AG04450 (cell line): ENCODE results near the gene RGS21. TPM values are rescaled to one million over a fixed set of nuclear protein-coding genes. Genes with fewer than 3 reads are reported as not detected.

Source experiments
- CTCF ChIA-PET: fragments of 300-600, 350-600 bp; formaldehyde crosslinking; extraction: SDS; loops from one replicate; lab custom pipeline; 2022; ENCODE audit warnings: antibody characterized with exemption, inconsistent platforms; lab: Charles Lee
- POLR2A ChIA-PET: fragments of 350-600 bp; formaldehyde crosslinking; extraction: SDS; loops from one replicate; lab custom pipeline; 2021; ENCODE audit warnings: antibody characterized with exemption, inconsistent platforms; lab: Yijun Ruan, JAX
- DNase-seq: peaks from one replicate; pipeline ENCODE4 v3.0.0-alpha.2; 2011; ENCODE audit warnings: low read depth, low spot score
- H3K27ac ChIP-seq: one replicate; pipeline ENCODE4 v1.5.1; 2012; ENCODE audit warnings: low read depth, low read length, control low read depth
- H3K27me3 ChIP-seq: one replicate; pipeline ENCODE4 v1.6.0; 2012; ENCODE audit warnings: low read length; ENCODE audit not compliant: control insufficient read depth, insufficient read depth
- H3K4me3 ChIP-seq: 2 replicates; pipeline ENCODE4 v1.5.1; 2011; ENCODE audit warnings: mild to moderate bottlenecking, low read depth, low read length, control low read depth
- H3K9me3 ChIP-seq: 2 replicates; pipeline ENCODE4 v1.5.1; 2012; ENCODE audit warnings: low read length; ENCODE audit not compliant: control insufficient read depth, insufficient read depth
- polyA plus RNA-seq: library from polyadenylated mRNA; depleted of rRNA; stranded (reverse); fragments of >200 nt; gene quantifications from 2 replicates; pipeline ENCODE4 v1.2.3, GENCODE V29; 2011
- TF ChIP-seq, protein P1 (sequence below): IDR thresholded peaks from 2 replicates; pipeline ENCODE4 v1.5.1; 2011; ENCODE audit warnings: low read depth, low read length, control low read depth, inconsistent platforms

RGS21 gene
- polyA plus RNA-seq, 1 experiment = not detected

DNA sequence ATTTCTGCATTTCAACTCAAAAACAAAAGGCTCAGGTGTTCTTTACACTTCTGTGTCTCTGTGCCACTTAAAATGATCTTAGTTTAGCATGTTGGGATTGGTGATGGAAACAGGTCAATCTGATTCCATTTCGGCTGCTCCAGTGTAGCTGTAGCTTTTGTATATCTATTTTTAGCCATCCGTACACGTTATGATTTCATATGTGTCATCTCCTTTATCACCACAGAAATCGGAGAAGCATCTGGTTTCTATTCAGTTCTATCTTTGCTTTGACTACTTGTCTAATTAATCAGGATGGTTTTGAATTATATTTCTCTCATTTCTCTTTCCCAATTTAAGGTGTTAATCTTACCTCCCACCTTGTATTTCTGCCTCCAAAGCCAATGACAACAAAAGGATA lies 41.1 kb downstream of the RGS21 start:
- H3K27me3 ChIP-seq = no peaks in the 10 kb centered on the region
- no peaks in the 10 kb centered on the region for H3K9me3 ChIP-seq
- TF ChIP-seq, protein P1, sequence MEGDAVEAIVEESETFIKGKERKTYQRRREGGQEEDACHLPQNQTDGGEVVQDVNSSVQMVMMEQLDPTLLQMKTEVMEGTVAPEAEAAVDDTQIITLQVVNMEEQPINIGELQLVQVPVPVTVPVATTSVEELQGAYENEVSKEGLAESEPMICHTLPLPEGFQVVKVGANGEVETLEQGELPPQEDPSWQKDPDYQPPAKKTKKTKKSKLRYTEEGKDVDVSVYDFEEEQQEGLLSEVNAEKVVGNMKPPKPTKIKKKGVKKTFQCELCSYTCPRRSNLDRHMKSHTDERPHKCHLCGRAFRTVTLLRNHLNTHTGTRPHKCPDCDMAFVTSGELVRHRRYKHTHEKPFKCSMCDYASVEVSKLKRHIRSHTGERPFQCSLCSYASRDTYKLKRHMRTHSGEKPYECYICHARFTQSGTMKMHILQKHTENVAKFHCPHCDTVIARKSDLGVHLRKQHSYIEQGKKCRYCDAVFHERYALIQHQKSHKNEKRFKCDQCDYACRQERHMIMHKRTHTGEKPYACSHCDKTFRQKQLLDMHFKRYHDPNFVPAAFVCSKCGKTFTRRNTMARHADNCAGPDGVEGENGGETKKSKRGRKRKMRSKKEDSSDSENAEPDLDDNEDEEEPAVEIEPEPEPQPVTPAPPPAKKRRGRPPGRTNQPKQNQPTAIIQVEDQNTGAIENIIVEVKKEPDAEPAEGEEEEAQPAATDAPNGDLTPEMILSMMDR = no peak
- DNase-seq = no peak
- ChIA-PET POLR2A (no interaction called here), CTCF (no interaction called here)
- no peak overlapping the region for H3K27ac ChIP-seq
- H3K4me3 ChIP-seq = no peak overlapping the region

DNA sequence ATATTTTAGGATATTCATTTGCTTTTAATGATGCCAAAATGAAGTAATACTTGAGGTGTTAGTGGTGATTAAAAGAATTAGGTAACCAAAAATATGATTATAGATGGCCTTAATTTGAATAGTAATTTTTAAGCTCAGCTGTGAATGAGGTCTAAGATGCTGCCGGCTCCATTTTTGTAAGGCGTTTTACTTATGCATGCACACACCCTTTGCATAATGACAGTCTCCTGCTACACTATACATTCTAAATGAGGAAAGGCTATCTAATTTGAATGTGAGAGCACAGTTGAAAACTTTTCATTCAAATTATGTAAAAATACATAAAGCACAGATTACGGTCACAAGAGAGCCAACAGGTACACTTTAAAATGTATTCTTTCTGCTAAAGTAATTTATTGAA lies 41.6 kb downstream of the RGS21 start:
- no peaks in the 10 kb centered on the region for H3K9me3 ChIP-seq
- ChIA-PET CTCF (no interaction called here), POLR2A (no interaction called here)
- H3K4me3 ChIP-seq = no peak overlapping the region
- DNase-seq = no peak
- TF ChIP-seq, protein P1 = no peak
- no peaks in the 10 kb centered on the region for H3K27me3 ChIP-seq
- H3K27ac ChIP-seq = no peak overlapping the region

DNA sequence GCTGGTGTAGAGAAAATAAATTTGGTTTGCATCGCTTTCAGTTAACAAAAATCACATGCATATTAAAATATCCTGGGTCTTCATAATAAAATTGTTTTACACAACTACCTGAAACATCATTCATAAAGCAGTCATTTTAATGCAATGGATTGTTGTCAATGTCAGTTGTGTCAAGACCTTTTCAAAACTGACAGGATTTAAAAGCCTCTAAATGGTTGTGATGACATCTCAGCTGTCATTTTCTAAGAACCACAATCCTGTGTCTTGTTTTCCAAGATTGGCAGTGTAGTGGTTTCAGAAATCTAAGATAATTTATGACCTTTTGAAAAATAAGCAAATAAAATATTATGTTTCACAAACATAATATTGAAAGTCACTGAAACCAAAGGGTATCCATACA lies 42.0 kb downstream of the RGS21 start:
- H3K27ac ChIP-seq = no peak overlapping the region
- TF ChIP-seq, protein P1 = no peak
- POLR2A ChIA-PET = no interaction called here

DNA sequence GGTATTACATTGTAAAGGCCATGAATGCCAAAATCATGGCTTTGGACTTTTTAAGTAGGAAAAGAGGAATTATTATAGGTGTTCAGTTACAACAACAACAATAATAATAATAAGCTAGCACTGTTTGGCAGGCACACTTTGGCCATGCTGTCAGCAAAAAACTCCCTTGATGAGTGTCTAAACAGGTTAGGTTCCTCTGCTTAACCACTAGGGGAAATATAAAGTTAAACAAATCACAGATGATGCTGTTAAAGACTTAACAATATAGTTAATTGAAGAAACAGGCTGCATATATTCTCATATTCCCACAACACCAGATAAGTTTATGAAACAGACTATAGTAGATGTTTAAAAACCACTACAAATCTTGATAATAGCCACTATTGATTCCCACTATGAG lies 46.4 kb downstream of the RGS21 start:
- POLR2A ChIA-PET = no interaction called here
- TF ChIP-seq, protein P1 = peak; percentile 16; the same call in 1 of the 2 replicates

More for the DNA sequence above, 42.0 kb downstream of the RGS21 start:
- CTCF ChIA-PET = no interaction called here
- Histone ChIP-seq H3K4me3 (no peak overlapping the region), H3K27me3 (no peaks in the 10 kb centered on the region), H3K9me3 (no peaks in the 10 kb centered on the region)
- no peak for DNase-seq

DNA sequence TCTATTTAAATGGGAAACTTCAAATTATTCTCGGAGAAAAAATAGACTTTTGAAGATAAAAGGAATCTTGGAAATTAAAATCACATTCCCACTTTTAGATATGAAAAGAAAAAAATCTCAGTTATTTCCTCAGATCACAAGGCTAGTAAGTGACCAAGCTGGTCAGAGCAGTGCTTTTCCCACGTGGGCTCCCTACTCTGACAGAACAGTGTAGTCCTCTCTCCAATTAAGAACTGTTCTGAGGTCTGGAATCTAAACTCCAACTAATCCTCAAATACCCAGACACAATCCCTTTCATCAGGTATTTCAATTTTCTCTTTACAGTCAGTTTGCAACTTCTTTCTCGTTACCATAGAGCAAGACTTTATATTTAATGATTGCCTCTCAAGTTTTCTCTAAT lies 50.6 kb downstream of the RGS21 start:
- no peak overlapping the region for H3K27ac ChIP-seq
- H3K9me3 ChIP-seq = no peaks in the 10 kb centered on the region
- ChIA-PET CTCF (no interaction called here), POLR2A (no interaction called here)
- TF ChIP-seq, protein P1 = no peak
- no peaks in the 10 kb centered on the region for H3K27me3 ChIP-seq
- DNase-seq = no peak
- H3K4me3 ChIP-seq = no peak overlapping the region

More for the DNA sequence above, 46.4 kb downstream of the RGS21 start:
- no peaks in the 10 kb centered on the region for H3K9me3 ChIP-seq
- H3K4me3 ChIP-seq = no peak overlapping the region
- no peaks in the 10 kb centered on the region for H3K27me3 ChIP-seq
- CTCF ChIA-PET = no interaction called here
- DNase-seq = no peak
- no peak overlapping the region for H3K27ac ChIP-seq
